Measurements from ENCODE around the gene ARHGEF7.
"Not testable (repeated sequence)": the region's sequence is repeated elsewhere in the genome, so short reads cannot be mapped to it uniquely, and the experiment has no call there.

The ARHGEF7 gene

GRCh38 chr13:111245576-111246384, 130.7 kb downstream of the ARHGEF7 start:
- DNase-seq (ENCODE audit: insufficient read length) = no peak
- TF ChIP-seq TAF1 (IDR thresholded peaks at IDR 0.05; ENCODE audit: borderline replicate concordance, low read depth, low read length) (no peak), POLR2A (IDR thresholded peaks at IDR 0.05; ENCODE audit: low read depth, low read length) (no peak), POLR2AphosphoS5 (IDR thresholded peaks at IDR 0.05; ENCODE audit: low read depth, low read length) (no peak)
- FAIRE-seq = no peak

- TF ChIP-seq POLR2A (IDR thresholded peaks at IDR 0.05; ENCODE audit: low read depth, low read length) (no peak), POLR2AphosphoS5 (IDR thresholded peaks at IDR 0.05; ENCODE audit: low read depth, low read length) (no peak), TAF1 (IDR thresholded peaks at IDR 0.05; ENCODE audit: borderline replicate concordance, low read depth, low read length) (no peak)
- FAIRE-seq = no peak
- DNase-seq (ENCODE audit: insufficient read length) = no peak
These were observed 132.4 kb downstream of the ARHGEF7 start for GRCh38 chr13:111247552-111247951.

GRCh38 chr13:111248822-111249221, 133.7 kb downstream of the ARHGEF7 start:
- no peak for DNase-seq (ENCODE audit: insufficient read length)
- FAIRE-seq = no peak
- TF ChIP-seq TAF1 (IDR thresholded peaks at IDR 0.05; ENCODE audit: borderline replicate concordance, low read depth, low read length) (no peak), POLR2A (IDR thresholded peaks at IDR 0.05; ENCODE audit: low read depth, low read length) (no peak), POLR2AphosphoS5 (IDR thresholded peaks at IDR 0.05; ENCODE audit: low read depth, low read length) (no peak)

GRCh38 chr13:111249637-111250360, 134.7 kb downstream of the ARHGEF7 start:
- FAIRE-seq (no peak), DNase-seq (ENCODE audit: insufficient read length) (no peak)
- TF ChIP-seq POLR2A (IDR thresholded peaks at IDR 0.05; ENCODE audit: low read depth, low read length) (no peak), POLR2AphosphoS5 (IDR thresholded peaks at IDR 0.05; ENCODE audit: low read depth, low read length) (no peak), TAF1 (IDR thresholded peaks at IDR 0.05; ENCODE audit: borderline replicate concordance, low read depth, low read length) (no peak)

- DNase-seq (ENCODE audit: insufficient read length) (no peak), FAIRE-seq (no peak)
These were observed 136.7 kb downstream of the ARHGEF7 start for GRCh38 chr13:111251646-111252445.

GRCh38 chr13:111252446-111253364, 137.6 kb downstream of the ARHGEF7 start:
- no peak for FAIRE-seq
- DNase-seq (ENCODE audit: insufficient read length) = no peak
- no peak for TF ChIP-seq POLR2AphosphoS5 (IDR thresholded peaks at IDR 0.05; ENCODE audit: low read depth, low read length)
- no peak for TF ChIP-seq POLR2A (IDR thresholded peaks at IDR 0.05; ENCODE audit: low read depth, low read length)
- TF ChIP-seq TAF1 (IDR thresholded peaks at IDR 0.05; ENCODE audit: borderline replicate concordance, low read depth, low read length) = no peak

More at GRCh38 chr13:111251646-111252445, 136.7 kb downstream of the ARHGEF7 start:
- TF ChIP-seq POLR2A (IDR thresholded peaks at IDR 0.05; ENCODE audit: low read depth, low read length) (no peak), TAF1 (IDR thresholded peaks at IDR 0.05; ENCODE audit: borderline replicate concordance, low read depth, low read length) (no peak), POLR2AphosphoS5 (IDR thresholded peaks at IDR 0.05; ENCODE audit: low read depth, low read length) (no peak)

GRCh38 chr13:111253365-111253872, 138.3 kb downstream of the ARHGEF7 start:
- DNase-seq (ENCODE audit: insufficient read length) (no peak), FAIRE-seq (no peak)
- TF ChIP-seq POLR2A (IDR thresholded peaks at IDR 0.05; ENCODE audit: low read depth, low read length) (no peak), POLR2AphosphoS5 (IDR thresholded peaks at IDR 0.05; ENCODE audit: low read depth, low read length) (no peak), TAF1 (IDR thresholded peaks at IDR 0.05; ENCODE audit: borderline replicate concordance, low read depth, low read length) (no peak)

- DNase-seq (ENCODE audit: insufficient read length) (no peak), FAIRE-seq (no peak)
- TF ChIP-seq POLR2A (IDR thresholded peaks at IDR 0.05; ENCODE audit: low read depth, low read length) = no peak
These were observed 140.2 kb downstream of the ARHGEF7 start for GRCh38 chr13:111255228-111255790.

- TF ChIP-seq TAF1 (IDR thresholded peaks at IDR 0.05; ENCODE audit: borderline replicate concordance, low read depth, low read length) (no peak), POLR2A (IDR thresholded peaks at IDR 0.05; ENCODE audit: low read depth, low read length) (no peak), POLR2AphosphoS5 (IDR thresholded peaks at IDR 0.05; ENCODE audit: low read depth, low read length) (no peak)
- DNase-seq (ENCODE audit: insufficient read length) (no peak), FAIRE-seq (no peak)
These were observed 141.3 kb downstream of the ARHGEF7 start for GRCh38 chr13:111256458-111256857.

- no peak for TF ChIP-seq POLR2AphosphoS5 (IDR thresholded peaks at IDR 0.05; ENCODE audit: low read depth, low read length)
- TF ChIP-seq TAF1 (IDR thresholded peaks at IDR 0.05; ENCODE audit: borderline replicate concordance, low read depth, low read length) = no peak
- TF ChIP-seq POLR2A (IDR thresholded peaks at IDR 0.05; ENCODE audit: low read depth, low read length) = no peak
- DNase-seq (ENCODE audit: insufficient read length) = no peak
- FAIRE-seq = no peak
These were observed 141.8 kb downstream of the ARHGEF7 start for GRCh38 chr13:111256946-111257345.

GRCh38 chr13:111257899-111258298, 142.8 kb downstream of the ARHGEF7 start:
- FAIRE-seq; DNase-seq (ENCODE audit: insufficient read length): not testable (repeated sequence)
